GM10266 (cell line): ENCODE measurements around the gene GPC5.

Experiments used
- DNase-seq: peaks from one replicate; pipeline ENCODE4 v3.0.0; 2012; ENCODE audit errors: extremely low spot score
- CTCF ChIP-seq: IDR thresholded peaks from 2 replicates; pipeline ENCODE4 v1.5.1; 2012; ENCODE audit warnings: mild to moderate bottlenecking, low read depth; ENCODE audit not compliant: control insufficient read depth, insufficient read depth; ENCODE audit errors: missing control alignments

Gene GPC5

DNA sequence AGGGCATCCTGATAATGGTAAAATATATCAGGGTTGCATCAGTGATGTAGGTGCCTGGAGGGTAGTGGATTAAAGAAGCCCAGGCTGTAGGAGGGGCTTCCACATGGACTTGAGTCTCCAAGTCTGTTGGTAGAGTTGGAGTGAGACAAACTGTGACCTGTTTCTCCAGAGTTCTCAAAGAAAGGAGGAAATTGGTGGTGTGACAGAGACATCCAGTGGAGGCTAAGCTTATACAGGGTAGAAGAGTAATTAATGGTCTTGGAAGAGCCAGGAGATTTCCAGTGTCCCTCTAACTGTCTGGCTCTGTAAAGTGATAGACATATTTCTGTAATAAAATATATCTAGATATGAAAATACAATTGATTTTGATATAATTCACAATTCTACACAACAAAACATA lies 61.1 kb downstream of the GPC5 start:
- DNase-seq = no peak
- TF ChIP-seq CTCF = no peak

DNA sequence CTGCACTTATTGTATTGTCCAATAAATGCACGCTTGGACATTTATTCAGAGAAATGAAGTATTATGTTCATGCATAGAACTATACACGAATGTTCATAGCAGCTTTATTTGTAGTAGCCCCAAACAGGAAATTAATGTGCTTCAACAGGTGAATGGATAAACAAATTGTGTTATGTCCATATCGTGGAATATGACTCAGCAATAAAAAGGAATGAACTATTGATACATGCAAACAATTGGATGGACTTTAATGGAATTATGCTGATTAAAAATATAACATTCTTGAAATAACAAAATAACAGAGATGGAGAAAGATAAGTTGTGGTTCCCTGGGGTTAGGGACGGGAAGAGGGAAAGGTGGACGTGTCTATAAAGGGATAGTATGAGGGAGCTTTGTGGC lies 65.9 kb downstream of the GPC5 start:
- no peak for TF ChIP-seq CTCF
- DNase-seq = no peak

- TF ChIP-seq CTCF = no peak
- DNase-seq = no peak
Observed at GRCh38 chr13:91467236-91467635, 68.8 kb downstream of the GPC5 start.

- DNase-seq = no peak
- TF ChIP-seq CTCF = no peak
Observed at GRCh38 chr13:91468301-91468700, 69.9 kb downstream of the GPC5 start.

- no peak for TF ChIP-seq CTCF
- no peak for DNase-seq
Observed at GRCh38 chr13:91470084-91470621, 71.7 kb downstream of the GPC5 start.

DNA sequence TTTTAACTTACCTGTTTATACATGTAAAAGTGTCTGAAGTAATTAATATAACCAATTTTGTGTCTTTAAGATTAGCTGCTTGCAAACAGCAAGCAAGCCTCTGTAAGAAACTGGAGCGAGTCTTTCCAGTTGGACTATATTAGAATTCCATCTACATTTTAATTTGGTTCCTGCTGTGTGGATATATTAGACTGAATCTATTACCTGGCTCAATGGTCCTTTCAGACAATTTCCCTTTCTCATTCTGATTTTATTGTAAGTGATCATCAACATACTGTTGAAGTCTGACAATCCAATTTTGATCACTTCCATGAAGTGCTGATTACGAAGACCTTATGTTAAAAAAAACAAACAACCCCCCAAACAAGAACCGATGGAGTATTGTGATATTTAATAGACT lies 72.3 kb downstream of the GPC5 start:
- no peak for DNase-seq

GRCh38 chr13:91482427-91482826 lies 84.0 kb downstream of the GPC5 start:
- DNase-seq = no peak
- no peak for TF ChIP-seq CTCF

More for the DNA sequence above, 72.3 kb downstream of the GPC5 start:
- TF ChIP-seq CTCF = no peak
